Measurements from ENCODE around the gene SLC19A1.

SLC19A1 gene

GRCh38 chr21:45493401-45494001, 48.7 kb downstream of the SLC19A1 start:
- DNase-seq (ENCODE audit: low spot score) = no peak

- no peak for DNase-seq (ENCODE audit: low spot score)
These were observed 49.5 kb downstream of the SLC19A1 start for GRCh38 chr21:45492765-45493164.

- DNase-seq (ENCODE audit: low spot score) = no peak
These were observed 50.6 kb downstream of the SLC19A1 start for GRCh38 chr21:45491623-45492022.

GRCh38 chr21:45491056-45491455, 51.2 kb downstream of the SLC19A1 start:
- no peak for DNase-seq (ENCODE audit: low spot score)

- no peak for DNase-seq (ENCODE audit: low spot score)
These were observed 52.0 kb downstream of the SLC19A1 start for GRCh38 chr21:45490049-45490731.

- no peak for DNase-seq (ENCODE audit: low spot score)
These were observed 52.6 kb downstream of the SLC19A1 start for GRCh38 chr21:45489722-45489982.

- DNase-seq (ENCODE audit: low spot score) = no peak
These were observed 53.1 kb downstream of the SLC19A1 start for GRCh38 chr21:45488931-45489721.

GRCh38 chr21:45487891-45488600, 54.2 kb downstream of the SLC19A1 start:
- DNase-seq (ENCODE audit: low spot score) = no peak

- DNase-seq (ENCODE audit: low spot score) = no peak
These were observed 55.0 kb downstream of the SLC19A1 start for GRCh38 chr21:45487161-45487806.

- no peak for DNase-seq (ENCODE audit: low spot score)
These were observed 55.6 kb downstream of the SLC19A1 start for GRCh38 chr21:45486443-45487160.

GRCh38 chr21:45485686-45486442, 56.4 kb downstream of the SLC19A1 start:
- DNase-seq (ENCODE audit: low spot score) = no peak

- no peak for DNase-seq (ENCODE audit: low spot score)
These were observed 57.9 kb downstream of the SLC19A1 start for GRCh38 chr21:45484318-45484717.

- DNase-seq (ENCODE audit: low spot score) = no peak
These were observed 59.1 kb downstream of the SLC19A1 start for GRCh38 chr21:45482899-45483821.

- DNase-seq (ENCODE audit: low spot score) = no peak
These were observed 60.0 kb downstream of the SLC19A1 start for GRCh38 chr21:45481977-45482898.

- no peak for DNase-seq (ENCODE audit: low spot score)
These were observed 60.7 kb downstream of the SLC19A1 start for GRCh38 chr21:45481566-45481965.

GRCh38 chr21:45480701-45481500, 61.3 kb downstream of the SLC19A1 start:
- no peak for DNase-seq (ENCODE audit: low spot score)
